GM23248 (cell line): ENCODE results near the gene SLC5A11. TPM values are rescaled to one million over a fixed set of nuclear protein-coding genes. Genes with fewer than 3 reads are reported as not detected.

Experiments used
- DNase-seq: peaks from one replicate; pipeline ENCODE4 v3.0.0-alpha.2; 2015
- H2AFZ ChIP-seq: fragments of 200-600 bp; sonication (generic); 2 replicates; pipeline ENCODE4 v1.6.1; 2016; ENCODE audit warnings: antibody characterized with exemption
- H3F3A ChIP-seq: fragments of 200-600 bp; sonication (generic); 2 replicates; pipeline ENCODE4 v1.6.1; 2016; ENCODE audit warnings: mild to moderate bottlenecking, antibody characterized with exemption, mixed run types; ENCODE audit not compliant: insufficient read depth
- H3K27ac ChIP-seq: fragments of 200-600 bp; sonication (generic); 2 replicates; pipeline ENCODE4 v1.5.1; 2016; ENCODE audit warnings: mild to moderate bottlenecking
- H3K27me3 ChIP-seq: fragments of 200-600 bp; sonication (generic); replicated peaks from 2 replicates; pipeline ENCODE4 v1.6.1; 2016; ENCODE audit warnings: mild to moderate bottlenecking; ENCODE audit not compliant: insufficient read depth
- H3K36me3 ChIP-seq: fragments of 200-600 bp; sonication (generic); 2 replicates; pipeline ENCODE4 v1.6.1; 2016; ENCODE audit warnings: low read depth, mild to moderate bottlenecking
- H3K4me1 ChIP-seq: fragments of 200-600 bp; sonication (generic); 2 replicates; pipeline ENCODE4 v1.6.1; 2016; ENCODE audit warnings: mild to moderate bottlenecking; ENCODE audit not compliant: insufficient read depth
- H3K4me2 ChIP-seq: fragments of 200-600 bp; sonication (generic); one replicate; pipeline ENCODE4 v1.6.1; 2016; ENCODE audit warnings: mild to moderate bottlenecking; ENCODE audit not compliant: unreplicated experiment
- H3K4me3 ChIP-seq: fragments of 200-600 bp; sonication (generic); 2 replicates; pipeline ENCODE4 v1.5.1; 2016; ENCODE audit warnings: mild to moderate bottlenecking
- H3K79me2 ChIP-seq: fragments of 200-600 bp; sonication (generic); 2 replicates; pipeline ENCODE4 v1.6.1; 2016; ENCODE audit warnings: mild to moderate bottlenecking; ENCODE audit not compliant: insufficient read depth
- H3K9ac ChIP-seq: fragments of 200-600 bp; sonication (generic); 2 replicates; pipeline ENCODE4 v1.6.1; 2016; ENCODE audit warnings: mild to moderate bottlenecking
- H3K9me2 ChIP-seq: fragments of 200-600 bp; sonication (generic); 2 replicates; pipeline ENCODE4 v1.6.1; 2016; ENCODE audit warnings: mixed run types, mild to moderate bottlenecking, moderate library complexity; ENCODE audit not compliant: insufficient read depth
- H3K9me3 ChIP-seq: fragments of 200-600 bp; sonication (generic); one replicate; pipeline ENCODE4 v1.6.1; 2017; ENCODE audit warnings: low read depth
- H4K20me1 ChIP-seq: fragments of 200-600 bp; sonication (generic); 2 replicates; pipeline ENCODE4 v1.6.0; 2016; ENCODE audit not compliant: insufficient read depth
- EZH2 ChIP-seq: fragments of 200-600 bp; sonication (generic); IDR thresholded peaks from 2 replicates; pipeline ENCODE4 v1.6.1; 2018; ENCODE audit warnings: antibody characterized with exemption, mild to moderate bottlenecking; ENCODE audit not compliant: insufficient read depth, poor library complexity, severe bottlenecking
- EZH2phosphoT487 ChIP-seq: fragments of 200-600 bp; sonication (generic); IDR thresholded peaks from 2 replicates; pipeline ENCODE4 v1.6.1; 2018; ENCODE audit warnings: antibody characterized with exemption, moderate library complexity, mild to moderate bottlenecking, low read depth; ENCODE audit not compliant: insufficient read depth
- WGBS, 2 experiments: methylation state at CpG; one replicate each; pipeline ENCODE4 v1.1.6; 2015 to 2017; ENCODE audit warnings: low lambda C conversion rate in 2 of 2, low coverage in 1 of 2; ENCODE audit errors: missing lambda C conversion rate in 2 of 2; 5-methylcytosine and 5-hydroxymethylcytosine counted together
- in situ Hi-C: fragments of 300-500 bp; cut with MboI; formaldehyde crosslinking; loops from 2 replicates; pipeline ENCODE4 v1.15.0; 2020
- polyA plus RNA-seq: library from polyadenylated mRNA; unstranded; fragments of >200 nt; fragmentation: Nextera tagmentation; extraction: Ambion mirVana; gene quantifications from 2 replicates; pipeline ENCODE4 v1.2.1, GENCODE V29; 2016
- total RNA-seq: library from RNA; depleted of rRNA; stranded (reverse); fragments of >200 nt; shearing (Covaris generic); gene quantifications from 2 replicates; pipeline ENCODE4 v1.2.3, GENCODE V29; 2014

Gene SLC5A11
- total and polyA plus RNA-seq, 2 experiments from 2014 or later: not detected

GRCh38 chr16:24943471-24943870 lies 97.7 kb downstream of the SLC5A11 start:
- Histone ChIP-seq H3K27me3 (no peaks in the 10 kb centered on the region), H3K36me3 (peaks cover 44% of the 10 kb centered on the region), H3K9ac (no peak overlapping the region), H3K4me3 (no peak overlapping the region), H3K4me1 (no peaks in the 10 kb centered on the region), H3K9me3 (no peaks in the 10 kb centered on the region), H3K27ac (no peak overlapping the region), H4K20me1 (no peaks in the 10 kb centered on the region), H3K79me2 (no peaks in the 10 kb centered on the region), H3K4me2 (no peak overlapping the region), H2AFZ (no peak overlapping the region), H3K9me2 (no peaks in the 10 kb centered on the region), H3F3A (no peaks in the 10 kb centered on the region)
- no peak for DNase-seq
- in situ Hi-C loops: no loop called here
- TF ChIP-seq EZH2phosphoT487: no peak
- no peak for TF ChIP-seq EZH2
- 88 to 91% methylated on average over 7 of the region's 7 CpGs for WGBS, 2 experiments

GRCh38 chr16:24944206-24944605 lies 98.4 kb downstream of the SLC5A11 start:
- Histone ChIP-seq H3K36me3 (peaks cover 48% of the 10 kb centered on the region), H2AFZ (no peak overlapping the region), H4K20me1 (no peaks in the 10 kb centered on the region), H3F3A (no peaks in the 10 kb centered on the region), H3K4me3 (no peak overlapping the region), H3K4me1 (no peaks in the 10 kb centered on the region), H3K9ac (no peak overlapping the region), H3K9me2 (no peaks in the 10 kb centered on the region), H3K79me2 (no peaks in the 10 kb centered on the region), H3K27me3 (no peaks in the 10 kb centered on the region), H3K27ac (no peak overlapping the region), H3K9me3 (no peaks in the 10 kb centered on the region), H3K4me2 (no peak overlapping the region)
- TF ChIP-seq EZH2: no peak
- no peak for TF ChIP-seq EZH2phosphoT487
- in situ Hi-C loops: no loop called here
- no peak for DNase-seq
- 84 to 88% methylated on average over 3 of the region's 3 CpGs for whole genome bisulfite sequencing, 2 experiments

DNA sequence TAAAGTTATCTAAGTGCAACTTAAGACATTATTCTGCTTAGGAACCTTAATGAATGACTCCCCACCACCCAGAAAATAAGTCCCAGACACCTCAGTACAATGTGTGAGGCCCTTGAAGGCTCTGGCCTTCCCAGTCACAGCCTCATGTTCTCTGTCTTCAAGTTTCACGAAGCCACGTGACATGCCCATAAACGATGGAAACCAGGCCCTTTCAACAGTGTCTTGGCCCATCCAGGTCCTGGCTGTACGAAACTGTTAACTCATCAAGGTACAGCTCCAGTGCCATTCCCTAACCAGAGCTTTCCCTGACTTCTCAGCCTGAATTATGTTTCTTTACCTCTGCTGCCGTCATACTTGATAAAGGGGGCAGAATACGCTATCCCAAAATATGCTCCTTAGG lies 100.4 kb downstream of the SLC5A11 start:
- no peaks in the 10 kb centered on the region for H4K20me1 ChIP-seq
- no peaks in the 10 kb centered on the region for H3F3A ChIP-seq
- no peak overlapping the region for H3K27ac ChIP-seq
- no peaks in the 10 kb centered on the region for H3K79me2 ChIP-seq
- no peak overlapping the region for H3K9ac ChIP-seq
- peaks cover 47% of the 10 kb centered on the region for H3K36me3 ChIP-seq
- H3K9me3 ChIP-seq: no peaks in the 10 kb centered on the region
- H3K27me3 ChIP-seq: no peaks in the 10 kb centered on the region
- no peak for TF ChIP-seq EZH2phosphoT487
- TF ChIP-seq EZH2: no peak
- H3K4me3 ChIP-seq: no peak overlapping the region
- in situ Hi-C loops: no loop called here
- no peak overlapping the region for H2AFZ ChIP-seq
- H3K4me2 ChIP-seq: no peak overlapping the region
- DNase-seq: no peak
- no peaks in the 10 kb centered on the region for H3K9me2 ChIP-seq
- H3K4me1 ChIP-seq: peaks cover 6% of the 10 kb centered on the region
- WGBS, 2 experiments: 75 to 81% methylated on average over 6 of the region's 6 CpGs

DNA sequence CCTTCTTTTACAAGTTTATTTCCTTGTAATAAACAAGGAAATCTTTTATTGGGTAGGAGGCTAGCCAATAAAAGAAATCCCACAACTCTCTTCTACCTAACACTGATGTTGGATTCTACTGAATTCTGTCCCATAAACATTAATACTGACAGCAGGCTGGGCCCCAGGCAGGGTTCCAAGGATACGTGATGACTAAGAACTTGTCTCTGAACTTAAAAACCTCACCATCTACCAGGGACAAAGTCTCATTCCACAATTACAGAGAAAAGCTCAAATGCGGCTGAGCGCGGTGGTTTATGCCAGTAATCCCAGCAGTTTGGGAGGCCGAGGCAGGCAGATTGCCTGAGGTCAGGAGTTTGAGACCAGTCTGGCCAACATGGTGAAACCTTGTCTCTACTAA lies 104.5 kb downstream of the SLC5A11 start:
- peaks cover 6% of the 10 kb centered on the region for H3K4me1 ChIP-seq
- H3K9me2 ChIP-seq: no peaks in the 10 kb centered on the region
- H3F3A ChIP-seq: no peaks in the 10 kb centered on the region
- H3K9ac ChIP-seq: no peak overlapping the region
- H3K27ac ChIP-seq: no peak overlapping the region
- H3K79me2 ChIP-seq: no peaks in the 10 kb centered on the region
- no peaks in the 10 kb centered on the region for H3K9me3 ChIP-seq
- in situ Hi-C loops: no loop called here
- DNase-seq: peak; percentile 67
- whole genome bisulfite sequencing, 2 experiments: 82 to 83% methylated on average over 5 of the region's 5 CpGs
- no peak overlapping the region for H3K4me2 ChIP-seq
- H3K36me3 ChIP-seq: peaks cover 60% of the 10 kb centered on the region
- no peak overlapping the region for H2AFZ ChIP-seq
- TF ChIP-seq EZH2 (no peak), EZH2phosphoT487 (no peak)
- H4K20me1 ChIP-seq: no peaks in the 10 kb centered on the region
- H3K27me3 ChIP-seq: no peaks in the 10 kb centered on the region
- no peak overlapping the region for H3K4me3 ChIP-seq

DNA sequence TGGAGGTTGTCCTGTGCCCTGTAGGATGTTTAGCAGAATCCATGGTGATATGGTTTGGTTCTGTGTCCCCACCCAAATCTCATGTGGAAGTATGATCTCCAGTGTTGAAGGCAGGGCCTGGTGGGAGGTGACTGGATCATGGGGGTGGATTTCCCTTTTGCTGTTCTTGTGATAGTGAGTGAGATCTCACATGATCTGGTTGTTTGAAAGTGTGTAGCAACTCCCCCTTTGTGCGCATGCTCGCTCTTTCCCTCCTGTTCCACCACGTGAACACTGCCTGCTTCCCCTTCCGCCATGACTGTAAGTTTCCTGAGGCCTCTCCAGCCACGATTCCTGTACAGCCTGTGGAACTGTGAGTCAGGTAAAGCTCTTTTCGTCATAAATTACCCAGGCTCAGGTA lies 107.5 kb downstream of the SLC5A11 start:
- in situ Hi-C loops: no loop called here

More for the DNA sequence above, 107.5 kb downstream of the SLC5A11 start:
- Histone ChIP-seq H3K36me3 (peaks cover 42% of the 10 kb centered on the region), H3K4me3 (no peak overlapping the region), H3F3A (no peaks in the 10 kb centered on the region), H3K9me3 (no peaks in the 10 kb centered on the region), H3K9me2 (no peaks in the 10 kb centered on the region), H3K27ac (no peak overlapping the region), H3K9ac (no peak overlapping the region), H4K20me1 (no peaks in the 10 kb centered on the region), H3K4me2 (no peak overlapping the region), H3K79me2 (no peaks in the 10 kb centered on the region), H2AFZ (no peak overlapping the region), H3K27me3 (no peaks in the 10 kb centered on the region), H3K4me1 (peaks cover 6% of the 10 kb centered on the region)
- TF ChIP-seq EZH2 (no peak), EZH2phosphoT487 (no peak)
- no peak for DNase-seq
- 93% methylated on average over 6 of the region's 6 CpGs for WGBS, 2 experiments
